Measurements from ENCODE around the gene PDE3A. TPM values are rescaled to one million over a fixed set of nuclear protein-coding genes. Genes with fewer than 3 reads are reported as not detected.

PDE3A gene
- total RNA-seq, 2 experiments from 2014 or later = not detected

GRCh38 chr12:20370866-20371519 lies 2.7 kb downstream of the PDE3A start:
- intact Hi-C loops (cut with micrococcal nuclease) = no loop called here
- H3K27me3 Mint-ChIP-seq = peaks cover 44% of the 10 kb centered on the region
- POLR2A ChIA-PET = interaction anchor here (0.6 kb wide), 1 partner anchor 279 kb away, joined by 3 read pairs; no protein-coding TSS in a partner anchor
- no peak for DNase-seq
- H3K4me1 Mint-ChIP-seq (ENCODE audit: low read depth) = peaks cover 11% of the 10 kb centered on the region
- H3K36me3 Mint-ChIP-seq (ENCODE audit: low read depth) = no peaks in the 10 kb centered on the region
- no peaks in the 10 kb centered on the region for H3K9me3 Mint-ChIP-seq
- no peak overlapping the region for H3K27ac Mint-ChIP-seq
- no peak overlapping the region for H3K4me3 Mint-ChIP-seq
- TF ChIP-seq, protein P1, sequence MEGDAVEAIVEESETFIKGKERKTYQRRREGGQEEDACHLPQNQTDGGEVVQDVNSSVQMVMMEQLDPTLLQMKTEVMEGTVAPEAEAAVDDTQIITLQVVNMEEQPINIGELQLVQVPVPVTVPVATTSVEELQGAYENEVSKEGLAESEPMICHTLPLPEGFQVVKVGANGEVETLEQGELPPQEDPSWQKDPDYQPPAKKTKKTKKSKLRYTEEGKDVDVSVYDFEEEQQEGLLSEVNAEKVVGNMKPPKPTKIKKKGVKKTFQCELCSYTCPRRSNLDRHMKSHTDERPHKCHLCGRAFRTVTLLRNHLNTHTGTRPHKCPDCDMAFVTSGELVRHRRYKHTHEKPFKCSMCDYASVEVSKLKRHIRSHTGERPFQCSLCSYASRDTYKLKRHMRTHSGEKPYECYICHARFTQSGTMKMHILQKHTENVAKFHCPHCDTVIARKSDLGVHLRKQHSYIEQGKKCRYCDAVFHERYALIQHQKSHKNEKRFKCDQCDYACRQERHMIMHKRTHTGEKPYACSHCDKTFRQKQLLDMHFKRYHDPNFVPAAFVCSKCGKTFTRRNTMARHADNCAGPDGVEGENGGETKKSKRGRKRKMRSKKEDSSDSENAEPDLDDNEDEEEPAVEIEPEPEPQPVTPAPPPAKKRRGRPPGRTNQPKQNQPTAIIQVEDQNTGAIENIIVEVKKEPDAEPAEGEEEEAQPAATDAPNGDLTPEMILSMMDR (IDR thresholded peaks at IDR 0.05) = no peak
- CTCF ChIA-PET = no interaction called here
- no peak for ATAC-seq

GRCh38 chr12:20372326-20373096 lies 4.2 kb downstream of the PDE3A start:
- Mint-ChIP-seq H3K36me3 (ENCODE audit: low read depth) (no peaks in the 10 kb centered on the region), H3K4me3 (no peak overlapping the region), H3K27me3 (peaks cover 37% of the 10 kb centered on the region), H3K9me3 (no peaks in the 10 kb centered on the region), H3K27ac (no peak overlapping the region), H3K4me1 (ENCODE audit: low read depth) (peaks cover 11% of the 10 kb centered on the region)
- ChIA-PET POLR2A (no interaction called here), CTCF (no interaction called here)
- TF ChIP-seq, protein P1 (IDR thresholded peaks at IDR 0.05) = no peak
- no peak for ATAC-seq
- no peak for DNase-seq
- intact Hi-C loops (cut with micrococcal nuclease) = no loop called here

DNA sequence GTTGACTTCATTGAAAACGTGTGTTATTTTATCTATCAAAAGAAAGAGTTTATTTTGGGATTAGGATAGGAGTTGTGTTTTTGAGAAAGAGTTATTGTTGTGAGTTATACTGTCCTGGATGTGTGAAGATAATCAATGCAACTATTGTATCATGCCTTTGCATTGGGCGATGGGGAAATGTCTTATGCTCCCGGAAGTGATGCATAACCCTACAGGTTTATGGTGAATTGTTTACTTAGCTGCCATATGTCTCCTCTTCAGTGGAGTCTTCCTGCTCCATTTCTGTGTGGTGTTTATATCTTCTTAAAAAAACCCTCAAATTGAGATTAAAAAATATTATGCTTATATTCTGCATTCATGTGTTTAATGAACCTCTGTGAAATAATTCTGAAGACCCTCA lies 6.5 kb downstream of the PDE3A start:
- ChIA-PET POLR2A (no interaction called here), CTCF (no interaction called here)
- no peak overlapping the region for H3K27ac Mint-ChIP-seq
- H3K27me3 Mint-ChIP-seq = peaks cover 22% of the 10 kb centered on the region
- intact Hi-C loops (cut with micrococcal nuclease) = no loop called here
- peaks cover 5% of the 10 kb centered on the region for H3K4me1 Mint-ChIP-seq (ENCODE audit: low read depth)
- TF ChIP-seq, protein P1 (IDR thresholded peaks at IDR 0.05) = no peak
- DNase-seq (no peak), ATAC-seq (no peak)
- no peak overlapping the region for H3K4me3 Mint-ChIP-seq
- no peaks in the 10 kb centered on the region for H3K36me3 Mint-ChIP-seq (ENCODE audit: low read depth)
- H3K9me3 Mint-ChIP-seq = no peaks in the 10 kb centered on the region

DNA sequence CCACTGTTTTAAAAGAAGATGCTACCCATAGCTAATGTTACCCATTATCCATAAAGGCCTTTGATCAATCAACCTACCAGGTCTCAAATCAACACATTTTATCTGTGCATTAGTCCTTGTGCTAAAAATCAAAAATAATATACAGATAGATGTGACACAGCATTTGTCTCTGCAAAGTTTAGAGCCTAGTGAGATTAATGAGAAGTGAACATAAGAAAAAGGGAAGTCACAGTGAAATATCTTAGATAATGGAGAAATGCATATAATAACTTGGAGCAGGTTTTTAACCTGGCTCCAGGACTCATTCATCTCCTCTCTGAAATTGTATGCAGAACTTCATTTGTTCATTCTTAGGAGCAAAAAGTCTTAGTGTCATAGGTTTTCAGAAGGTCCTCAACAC lies 7.2 kb downstream of the PDE3A start:
- peaks cover 16% of the 10 kb centered on the region for H3K27me3 Mint-ChIP-seq
- H3K9me3 Mint-ChIP-seq = no peaks in the 10 kb centered on the region
- POLR2A ChIA-PET = no interaction called here

More for the DNA sequence above, 7.2 kb downstream of the PDE3A start:
- Mint-ChIP-seq H3K36me3 (ENCODE audit: low read depth) (no peaks in the 10 kb centered on the region), H3K27ac (no peak overlapping the region), H3K4me3 (no peak overlapping the region), H3K4me1 (ENCODE audit: low read depth) (no peaks in the 10 kb centered on the region)
- intact Hi-C loops (cut with micrococcal nuclease) = no loop called here
- CTCF ChIA-PET = interaction anchor here (0.6 kb wide), 1 partner anchor 460 kb away, joined by 3 read pairs; no protein-coding TSS in a partner anchor
- DNase-seq (no peak), ATAC-seq (no peak)
- TF ChIP-seq, protein P1 (IDR thresholded peaks at IDR 0.05) = no peak
